Measurements from ENCODE around the gene CEP43.

The CEP43 gene

GRCh38 chr6:167027772-167028171 lies 28.6 kb downstream of the CEP43 start:
- TF ChIP-seq, protein P1, sequence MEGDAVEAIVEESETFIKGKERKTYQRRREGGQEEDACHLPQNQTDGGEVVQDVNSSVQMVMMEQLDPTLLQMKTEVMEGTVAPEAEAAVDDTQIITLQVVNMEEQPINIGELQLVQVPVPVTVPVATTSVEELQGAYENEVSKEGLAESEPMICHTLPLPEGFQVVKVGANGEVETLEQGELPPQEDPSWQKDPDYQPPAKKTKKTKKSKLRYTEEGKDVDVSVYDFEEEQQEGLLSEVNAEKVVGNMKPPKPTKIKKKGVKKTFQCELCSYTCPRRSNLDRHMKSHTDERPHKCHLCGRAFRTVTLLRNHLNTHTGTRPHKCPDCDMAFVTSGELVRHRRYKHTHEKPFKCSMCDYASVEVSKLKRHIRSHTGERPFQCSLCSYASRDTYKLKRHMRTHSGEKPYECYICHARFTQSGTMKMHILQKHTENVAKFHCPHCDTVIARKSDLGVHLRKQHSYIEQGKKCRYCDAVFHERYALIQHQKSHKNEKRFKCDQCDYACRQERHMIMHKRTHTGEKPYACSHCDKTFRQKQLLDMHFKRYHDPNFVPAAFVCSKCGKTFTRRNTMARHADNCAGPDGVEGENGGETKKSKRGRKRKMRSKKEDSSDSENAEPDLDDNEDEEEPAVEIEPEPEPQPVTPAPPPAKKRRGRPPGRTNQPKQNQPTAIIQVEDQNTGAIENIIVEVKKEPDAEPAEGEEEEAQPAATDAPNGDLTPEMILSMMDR (IDR thresholded peaks at IDR 0.05; ENCODE audit: low read depth, low read length), result no peak
- no peak overlapping the region for H3K4me3 ChIP-seq (replicated peaks in 1 of 2; ENCODE audit: low read depth in 2 of 2, low read length in 2 of 2)
- DNase-seq (ENCODE audit: low read depth in 2 of 2), result no peak

- TF ChIP-seq, protein P1 (IDR thresholded peaks at IDR 0.05; ENCODE audit: low read depth, low read length), result no peak
- H3K4me3 ChIP-seq (replicated peaks in 1 of 2; ENCODE audit: low read depth in 2 of 2, low read length in 2 of 2), result no peak overlapping the region
- no peak for DNase-seq (ENCODE audit: low read depth in 2 of 2)
Measured at GRCh38 chr6:167030222-167031072, 31.2 kb downstream of the CEP43 start.

- no peak overlapping the region for H3K4me3 ChIP-seq (replicated peaks in 1 of 2; ENCODE audit: low read depth in 2 of 2, low read length in 2 of 2)
- DNase-seq (ENCODE audit: low read depth in 2 of 2), result peak in 1 of 2 donors; percentile 56
- TF ChIP-seq, protein P1 (IDR thresholded peaks at IDR 0.05; ENCODE audit: low read depth, low read length), result no peak
Measured at GRCh38 chr6:167031082-167031709, 32.0 kb downstream of the CEP43 start.

DNA sequence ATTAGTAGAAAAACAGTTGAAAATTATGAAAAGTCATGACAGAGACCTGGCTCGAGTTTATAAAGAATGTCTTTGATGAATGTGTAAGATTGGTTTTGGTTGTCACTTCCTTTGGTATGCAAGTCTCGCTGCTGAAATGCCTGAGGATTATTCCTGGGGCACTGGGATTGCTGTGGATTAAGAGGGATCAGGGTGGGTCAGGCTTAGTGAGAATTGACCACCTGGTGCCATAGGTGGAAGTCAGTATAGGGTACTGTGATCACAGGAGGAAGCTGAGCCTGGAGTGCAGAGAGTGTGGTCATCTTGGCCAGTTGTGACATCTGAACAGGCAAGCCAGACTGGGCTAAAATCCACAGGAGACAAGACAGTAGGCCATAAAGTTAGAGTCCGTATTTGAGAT lies 34.9 kb downstream of the CEP43 start:
- no peak overlapping the region for H3K4me3 ChIP-seq (replicated peaks in 1 of 2; ENCODE audit: low read depth in 2 of 2, low read length in 2 of 2)
- TF ChIP-seq, protein P1 (IDR thresholded peaks at IDR 0.05; ENCODE audit: low read depth, low read length), result no peak
- DNase-seq (ENCODE audit: low read depth in 2 of 2), result no peak

GRCh38 chr6:167037762-167038161 lies 38.6 kb downstream of the CEP43 start:
- TF ChIP-seq, protein P1 (IDR thresholded peaks at IDR 0.05; ENCODE audit: low read depth, low read length), result no peak
- no peak for DNase-seq (ENCODE audit: low read depth in 2 of 2)
- no peak overlapping the region for H3K4me3 ChIP-seq (replicated peaks in 1 of 2; ENCODE audit: low read depth in 2 of 2, low read length in 2 of 2)

- TF ChIP-seq, protein P1 (IDR thresholded peaks at IDR 0.05; ENCODE audit: low read depth, low read length), result peak; percentile 21
- DNase-seq (ENCODE audit: low read depth in 2 of 2), result peak in 1 of 2 donors; percentile 47
- H3K4me3 ChIP-seq (replicated peaks in 1 of 2; ENCODE audit: low read depth in 2 of 2, low read length in 2 of 2), result no peak overlapping the region
Measured at GRCh38 chr6:167044696-167045095, 45.5 kb downstream of the CEP43 start.

Measured in cardiac fibroblast (primary cell).